IMR-90 (cell line): Measurements from ENCODE around the gene LIX1. TPM values are rescaled to one million over a fixed set of nuclear protein-coding genes. Genes with fewer than 3 reads are reported as not detected.
"Not testable (repeated sequence)": the region's sequence is repeated elsewhere in the genome, so short reads cannot be mapped to it uniquely, and the experiment has no call there.

Source experiments
- ATAC-seq: fragments of 200-7000 bp; cut with Tn5 transposase; 2 replicates; pipeline ENCODE4 v1.9.1; 2020; ENCODE audit warnings: low read depth, mild to moderate bottlenecking, moderate library complexity
- BruUV-seq: library from RNA; stranded (reverse); fragments of 400-500 nt; replicated peaks from 2 replicates; lab custom pipeline; 2021; lab: Mats Ljungman, UMichigan
- CTCF ChIA-PET: fragments of 300-600 bp; formaldehyde crosslinking; extraction: SDS; loops from one replicate; lab custom pipeline; 2021; ENCODE audit warnings: antibody characterized with exemption; lab: Yijun Ruan, JAX
- POLR2A ChIA-PET: fragments of 300-600 bp; sonication (Branson Sonifier 250); formaldehyde crosslinking; loops from one replicate; lab custom pipeline; 2022; ENCODE audit warnings: antibody characterized with exemption; ENCODE audit not compliant: unreplicated experiment; lab: Charles Lee
- DNase-seq: peaks from one replicate; pipeline ENCODE4 v3.0.0; 2013
- H2AFZ ChIP-seq: replicated peaks from 2 replicates; pipeline ENCODE3; 2013; ENCODE audit warnings: low read length, mild to moderate bottlenecking; ENCODE audit not compliant: poor library complexity
- H2AK5ac ChIP-seq: 2 replicates; pipeline ENCODE4 v1.6.1; 2013; ENCODE audit warnings: low read depth, low read length, inconsistent platforms
- H2AK9ac ChIP-seq: replicated peaks from 2 replicates; pipeline ENCODE3; 2013; ENCODE audit warnings: mild to moderate bottlenecking, low read depth, low read length, moderate library complexity; ENCODE audit not compliant: poor library complexity
- H2BK120ac ChIP-seq: 2 replicates; pipeline ENCODE4 v1.6.1; 2013; ENCODE audit warnings: low read depth, low read length, inconsistent platforms
- H2BK15ac ChIP-seq: 3 replicates; pipeline ENCODE4 v1.6.1; 2013; ENCODE audit warnings: low read depth, low read length, inconsistent platforms
- H2BK20ac ChIP-seq: 2 replicates; pipeline ENCODE4 v1.6.1; 2013; ENCODE audit warnings: low read depth, mild to moderate bottlenecking, inconsistent platforms, low read length, moderate library complexity
- H2BK5ac ChIP-seq: 2 replicates; pipeline ENCODE4 v1.6.1; 2013; ENCODE audit warnings: mild to moderate bottlenecking, low read depth, low read length, inconsistent platforms; ENCODE audit not compliant: poor library complexity, severe bottlenecking
- H3K14ac ChIP-seq: replicated peaks from 2 replicates; pipeline ENCODE4 v1.6.1; 2013; ENCODE audit warnings: low read depth, low read length, inconsistent platforms
- H3K18ac ChIP-seq: 2 replicates; pipeline ENCODE4 v1.6.1; 2013; ENCODE audit warnings: low read depth, low read length, control low read depth
- H3K23ac ChIP-seq: 2 replicates; pipeline ENCODE4 v1.6.1; 2013; ENCODE audit warnings: low read depth, low read length, inconsistent platforms
- H3K27ac ChIP-seq: 2 replicates; pipeline ENCODE4 v1.5.1; 2013; ENCODE audit warnings: mild to moderate bottlenecking, control low read depth, low read length; ENCODE audit not compliant: insufficient read depth
- H3K27me3 ChIP-seq: 2 replicates; pipeline ENCODE4 v1.6.1; 2013; ENCODE audit warnings: low read length; ENCODE audit not compliant: control insufficient read depth, insufficient read depth
- H3K36me3 ChIP-seq: 2 replicates; pipeline ENCODE4 v1.6.1; 2013; ENCODE audit warnings: low read length, mixed read lengths; ENCODE audit not compliant: control insufficient read depth, insufficient read depth
- H3K4ac ChIP-seq: 2 replicates; pipeline ENCODE4 v1.6.1; 2013; ENCODE audit warnings: low read depth, low read length, inconsistent platforms
- H3K4me1 ChIP-seq: 2 replicates; pipeline ENCODE4 v1.6.1; 2013; ENCODE audit warnings: low read length, mixed read lengths; ENCODE audit not compliant: control insufficient read depth, insufficient read depth
- H3K4me2 ChIP-seq: 2 replicates; pipeline ENCODE4 v1.6.1; 2013; ENCODE audit warnings: low read depth, mild to moderate bottlenecking, control low read depth, low read length, moderate library complexity
- H3K4me3 ChIP-seq: 2 replicates; pipeline ENCODE4 v1.5.1; 2013; ENCODE audit warnings: low read depth, mild to moderate bottlenecking, control low read depth, low read length, moderate library complexity; ENCODE audit not compliant: insufficient read depth
- H3K56ac ChIP-seq: 2 replicates; pipeline ENCODE4 v1.6.1; 2013; ENCODE audit warnings: low read length, inconsistent platforms; ENCODE audit not compliant: insufficient read depth; ENCODE audit errors: extremely low read depth
- H3K79me1 ChIP-seq, 2 experiments: 2 replicates each; pipeline ENCODE4 v1.6.1; 2013; ENCODE audit warnings: low read length in 2 of 2, inconsistent platforms in 1 of 2, low read depth in 1 of 2
- H3K9ac ChIP-seq: 2 replicates; pipeline ENCODE4 v1.6.1; 2013; ENCODE audit warnings: low read depth, low read length, control low read depth
- H3K9me1 ChIP-seq: 2 replicates; pipeline ENCODE4 v1.6.1; 2013; ENCODE audit warnings: low read length, inconsistent platforms; ENCODE audit not compliant: insufficient read depth
- H3K9me3 ChIP-seq: 2 replicates; pipeline ENCODE4 v1.6.1; 2013; ENCODE audit warnings: low read length; ENCODE audit not compliant: control insufficient read depth, insufficient read depth
- H4K20me1 ChIP-seq: 2 replicates; pipeline ENCODE4 v1.6.1; 2013; ENCODE audit warnings: low read length, inconsistent platforms; ENCODE audit not compliant: insufficient read depth
- H4K5ac ChIP-seq: 2 replicates; pipeline ENCODE4 v1.6.1; 2013; ENCODE audit warnings: mild to moderate bottlenecking, low read depth, low read length, control low read depth
- H4K8ac ChIP-seq, 2 experiments: 2 replicates each; pipeline ENCODE4 v1.6.1; 2013; ENCODE audit warnings: low read depth in 2 of 2, low read length in 2 of 2, control low read depth in 1 of 2, inconsistent platforms in 1 of 2
- H4K91ac ChIP-seq: 2 replicates; pipeline ENCODE4 v1.6.1; 2013; ENCODE audit warnings: low read depth, low read length, inconsistent platforms; ENCODE audit not compliant: insufficient read depth
- CEBPB ChIP-seq: IDR thresholded peaks from 2 replicates; pipeline ENCODE4 v1.6.1; 2012; ENCODE audit warnings: low read depth, low read length, improper control_type of control experiment
- RCOR1 ChIP-seq: IDR thresholded peaks from 2 replicates; pipeline ENCODE4 v1.6.1; 2012; ENCODE audit warnings: mild to moderate bottlenecking, low read length, improper control_type of control experiment; ENCODE audit not compliant: insufficient replicate concordance
- RFX5 ChIP-seq: IDR thresholded peaks from 2 replicates; pipeline ENCODE4 v1.8.0; 2012; ENCODE audit warnings: low read depth, mild to moderate bottlenecking, low read length, moderate library complexity
- SMC3 ChIP-seq: fragments of 150-350 bp; IDR thresholded peaks from 2 replicates; pipeline ENCODE4 v1.6.1; 2016; ENCODE audit warnings: low read depth, mild to moderate bottlenecking, antibody characterized with exemption, low read length, moderate library complexity
- WGBS, 2 experiments: methylation state at CpG; one replicate each; pipeline versions ENCODE4 v1.1.5 to v1.1.7; 2013; ENCODE audit warnings: missing lambda C conversion rate in 2 of 2; ENCODE audit not compliant: insufficient read length in 1 of 2; ENCODE audit errors: extremely low coverage in 2 of 2; 5-methylcytosine and 5-hydroxymethylcytosine counted together
- dilution Hi-C: fragments of 300-500 bp; cut with HindIII; formaldehyde crosslinking; loops from one replicate; pipeline ENCODE4 v1.14.3; 2018; ENCODE audit warnings: low sequenced_read_pairs; ENCODE audit not compliant: unreplicated experiment
- in situ Hi-C: fragments of 300-500 bp; cut with MboI; formaldehyde crosslinking; loops from 3 replicates; pipeline ENCODE4 v1.14.3; 2019; ENCODE audit warnings: low sequenced_read_pairs, inconsistent platforms, mixed read lengths
- intact Hi-C: fragments of 100-400 bp; cut with micrococcal nuclease; formaldehyde crosslinking; loops from 2 replicates; pipeline ENCODE4 v1.10.0; 2022
- polyA plus RNA-seq, 3 experiments: library from polyadenylated mRNA; depleted of rRNA; stranded (reverse); fragments of >200 nt; gene quantifications; 2 replicates each; pipeline ENCODE4 v1.2.3, GENCODE V29; 2012; ENCODE audit warnings: low replicate concordance in 1 of 3
- total RNA-seq: library from RNA; depleted of rRNA; stranded (reverse); fragments of >200 nt; gene quantifications from 2 replicates; pipeline ENCODE4 v1.2.3, GENCODE V29; 2012

LIX1 gene
- total and polyA plus RNA-seq, 2 of the 4 experiments (the other 2 are of a cell fraction): not detected

GRCh38 chr5:97181856-97182545, 39.6 kb upstream of the LIX1 start:
- no peaks in the 10 kb centered on the region for H3K27me3 ChIP-seq
- peak overlapping the region; percentile 81; the same call in 1 of the 2 replicates for H3K9ac ChIP-seq
- in situ Hi-C loops: loop anchor here (10.0 kb wide), 1 partner anchor 1593 kb away; the partner anchor contains the start of gene RGMB
- peak overlapping the region; percentile 61 for H3K23ac ChIP-seq
- peaks cover 2% of the 10 kb centered on the region; the same call in 1 of the 2 replicates for H3K4me1 ChIP-seq
- no peak overlapping the region for H3K18ac ChIP-seq
- dilution Hi-C loops: no loop called here
- no peak overlapping the region for H2BK15ac ChIP-seq
- intact Hi-C loops: loop anchor here (2.0 to 5.0 kb wide), 4 partner anchors 350 to 1645 kb away; partner anchors contain the start of gene RGMB
- ATAC-seq (no peak), DNase-seq (peak; percentile 50)
- H2BK5ac ChIP-seq: no peak overlapping the region
- POLR2A ChIA-PET: interaction anchor here (0.6 kb wide), 1 partner anchor 833 kb away, joined by 3 read pairs; no protein-coding TSS in a partner anchor
- no peak overlapping the region; the same call in 1 of the 2 replicates for H4K5ac ChIP-seq
- H3K4me3 ChIP-seq: peak overlapping the region; percentile 82
- H3K9me1 ChIP-seq: no peaks in the 10 kb centered on the region; the same call in 1 of the 2 replicates
- peak; percentile 80 for TF ChIP-seq CEBPB
- no peak for TF ChIP-seq RFX5
- no peak for TF ChIP-seq SMC3
- TF ChIP-seq RCOR1: no peak
- H3K56ac ChIP-seq: peak overlapping the region; percentile 45; the same call in 1 of the 2 replicates
- no peak overlapping the region; the same call in 1 of the 2 replicates for H3K14ac ChIP-seq
- H2BK20ac ChIP-seq: no peak overlapping the region
- H3K9me3 ChIP-seq: no peaks in the 10 kb centered on the region
- no peak overlapping the region for H3K27ac ChIP-seq
- H3K79me1 ChIP-seq: peaks cover 18 to 36% of the 10 kb centered on the region in 2 experiments
- 67% methylated on average over 1 of the region's 4 CpGs; no CpG with 5 or more reads in 1 of the 2 experiments for WGBS, 2 experiments
- no peak overlapping the region for H2AK5ac ChIP-seq
- H3K36me3 ChIP-seq: peaks cover 12% of the 10 kb centered on the region
- 0 out of 4 replicates have a peak overlapping the region, but pooled peaks have one; percentile 15 to 81 for H4K8ac ChIP-seq
- H3K4ac ChIP-seq: no peak overlapping the region; the same call in 1 of the 2 replicates
- H4K91ac ChIP-seq: no peak overlapping the region
- BruUV-seq: no TSS peak
- H2AFZ ChIP-seq: no peak overlapping the region
- no peaks in the 10 kb centered on the region for H4K20me1 ChIP-seq
- no peak overlapping the region for H2BK120ac ChIP-seq
- peak overlapping the region; percentile 93 for H3K4me2 ChIP-seq
- CTCF ChIA-PET: interaction anchor here (0.6 kb wide), 1 partner anchor 948 kb away, joined by 3 read pairs; no protein-coding TSS in a partner anchor
- H2AK9ac ChIP-seq: no peak overlapping the region

DNA sequence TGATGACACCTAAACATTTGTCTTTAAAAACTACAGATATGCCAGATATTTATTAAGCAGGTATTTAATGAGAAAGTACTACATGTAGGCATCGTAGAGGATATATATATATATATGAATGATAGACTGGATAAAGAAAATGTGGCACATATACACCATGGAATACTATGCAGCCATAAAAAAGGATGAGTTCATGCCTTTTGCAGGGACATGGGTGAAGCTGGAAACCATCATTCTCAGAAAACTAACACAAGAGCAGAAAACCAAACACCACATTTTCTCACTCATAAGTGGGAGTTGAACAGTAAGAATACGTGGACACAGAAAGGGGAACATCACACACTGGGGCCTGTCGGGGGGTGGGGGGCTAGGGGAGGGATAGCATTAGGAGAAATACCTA, 37.0 kb upstream of the LIX1 start:
- H3K14ac ChIP-seq, H3K18ac ChIP-seq, H3K9ac ChIP-seq, H4K91ac ChIP-seq, H2AK5ac ChIP-seq, H4K5ac ChIP-seq, H3K23ac ChIP-seq, H2BK15ac ChIP-seq, H4K20me1 ChIP-seq, DNase-seq, BruUV-seq, dilution Hi-C loops, H3K4me1 ChIP-seq, H2BK120ac ChIP-seq, H3K9me3 ChIP-seq, H2AFZ ChIP-seq, H2BK20ac ChIP-seq, H3K4me3 ChIP-seq, H3K9me1 ChIP-seq, H2AK9ac ChIP-seq, intact Hi-C loops, H3K4ac ChIP-seq, H3K4me2 ChIP-seq, H3K27ac ChIP-seq, H3K56ac ChIP-seq, ATAC-seq, H2BK5ac ChIP-seq, H4K8ac ChIP-seq, in situ Hi-C loops, H3K27me3 ChIP-seq: not testable (repeated sequence)
- CTCF ChIA-PET: interaction anchor here (1.2 kb wide), 1 partner anchor 9 kb away, joined by 3 read pairs; no protein-coding TSS in a partner anchor
- H3K79me1 ChIP-seq: peaks cover 21 to 37% of the 10 kb centered on the region in 2 experiments
- POLR2A ChIA-PET: interaction anchor here (0.6 kb wide), 1 partner anchor 184 kb away, joined by 5 read pairs; no protein-coding TSS in a partner anchor
- no CpG with 5 or more reads among the region's 3 CpGs for WGBS, 2 experiments
- H3K36me3 ChIP-seq: peaks cover 29% of the 10 kb centered on the region
